ENCODE data around the gene RASA3.

Gene RASA3

GRCh38 chr13:113963376-113963775, 169.0 kb downstream of the RASA3 start:
- no peak for DNase-seq

GRCh38 chr13:113962975-113963374, 169.4 kb downstream of the RASA3 start:
- DNase-seq, result no peak

- no peak for DNase-seq
These were observed 170.0 kb downstream of the RASA3 start for GRCh38 chr13:113962386-113962785.

- DNase-seq, result no peak
These were observed 172.0 kb downstream of the RASA3 start for GRCh38 chr13:113960276-113960948.

- no peak for DNase-seq
These were observed 173.2 kb downstream of the RASA3 start for GRCh38 chr13:113959198-113959597.

GRCh38 chr13:113958373-113958772, 174.1 kb downstream of the RASA3 start:
- no peak for DNase-seq

- DNase-seq, result no peak
These were observed 175.9 kb downstream of the RASA3 start for GRCh38 chr13:113956571-113956970.

GRCh38 chr13:113955691-113956090, 176.7 kb downstream of the RASA3 start:
- DNase-seq, result no peak

- no peak for DNase-seq
These were observed 177.2 kb downstream of the RASA3 start for GRCh38 chr13:113955235-113955634.

GRCh38 chr13:113954046-113954835, 178.2 kb downstream of the RASA3 start:
- DNase-seq, result no peak

GRCh38 chr13:113953561-113953960, 178.9 kb downstream of the RASA3 start:
- DNase-seq, result no peak

GRCh38 chr13:113952983-113953520, 179.4 kb downstream of the RASA3 start:
- DNase-seq, result no peak

GRCh38 chr13:113952151-113952982, 180.1 kb downstream of the RASA3 start:
- no peak for DNase-seq

- peak; percentile 41 for DNase-seq
These were observed 181.0 kb downstream of the RASA3 start for GRCh38 chr13:113951246-113951999.

- DNase-seq, result no peak
These were observed 181.8 kb downstream of the RASA3 start for GRCh38 chr13:113950451-113951245.

- DNase-seq, result no peak
These were observed 182.9 kb downstream of the RASA3 start for GRCh38 chr13:113949546-113949945.

- no peak for DNase-seq
These were observed 184.2 kb downstream of the RASA3 start for GRCh38 chr13:113948034-113948742.

- DNase-seq, result no peak
These were observed 185.0 kb downstream of the RASA3 start for GRCh38 chr13:113947311-113948033.

- no peak for DNase-seq
These were observed 185.8 kb downstream of the RASA3 start for GRCh38 chr13:113946409-113947181.

Data from activated CD4-positive, alpha-beta T cell treated with anti-CD3 and anti-CD28 coated beads, Interleukin-2, amount 50 U/mL, for 1 hour (primary cell).